Natural killer cell treated with Interleukin-12 subunit alpha and Interleukin-12 subunit beta and Interleukin-15 and Interleukin-18, amount 100 ng/mL, for 72 hours (primary cell): ENCODE measurements around the gene MSANTD2. TPM values are rescaled to one million over a fixed set of nuclear protein-coding genes. Genes with fewer than 3 reads are reported as not detected.

ENCODE experiments used
- ATAC-seq, 2 donors: fragments of 150-1000 bp; cut with Tn5 transposase in 1 of 2; sonication (Bioruptor Pico), chemical (Tn5 transposase) in 1 of 2; 2 replicates each; pipeline ENCODE4 v1.10.0; 2021
- DNase-seq: peaks from one replicate; pipeline ENCODE4 v3.0.0; 2022; ENCODE audit warnings: low spot score
- H3K27ac Mint-ChIP-seq, 2 donors: 1 replicate in 1 of 2; 2 replicates in 1 of 2; pipeline ENCODE4 v1.8.0; 2022; ENCODE audit warnings: mixed read lengths in 2 of 2, mild to moderate bottlenecking in 1 of 2, moderate library complexity in 1 of 2
- H3K27me3 Mint-ChIP-seq, 2 donors: 1 replicate in 1 of 2; 2 replicates in 1 of 2; pipeline ENCODE4 v1.8.0; 2022; ENCODE audit warnings: mixed read lengths in 2 of 2
- H3K36me3 Mint-ChIP-seq: one replicate; pipeline ENCODE4 v1.8.0; 2022; ENCODE audit warnings: mixed read lengths
- H3K4me1 Mint-ChIP-seq, 2 donors: 1 replicate in 1 of 2; 2 replicates in 1 of 2; pipeline ENCODE4 v1.8.0; 2022; ENCODE audit warnings: low read depth in 2 of 2, mixed read lengths in 2 of 2, mild to moderate bottlenecking in 1 of 2
- H3K4me3 Mint-ChIP-seq: one replicate; pipeline ENCODE4 v1.8.0; 2022; ENCODE audit warnings: mixed read lengths
- H3K9me3 Mint-ChIP-seq: 2 replicates; pipeline ENCODE4 v1.8.0; 2022; ENCODE audit warnings: mixed read lengths
- total RNA-seq, 2 donors: library from RNA; stranded (reverse); gene quantifications; one replicate each; pipeline ENCODE4 v1.2.3, GENCODE V29; 2022

MSANTD2 gene
- total RNA-seq, 2 donors from 2014 or later: 10.5 to 20.4 TPM

DNA sequence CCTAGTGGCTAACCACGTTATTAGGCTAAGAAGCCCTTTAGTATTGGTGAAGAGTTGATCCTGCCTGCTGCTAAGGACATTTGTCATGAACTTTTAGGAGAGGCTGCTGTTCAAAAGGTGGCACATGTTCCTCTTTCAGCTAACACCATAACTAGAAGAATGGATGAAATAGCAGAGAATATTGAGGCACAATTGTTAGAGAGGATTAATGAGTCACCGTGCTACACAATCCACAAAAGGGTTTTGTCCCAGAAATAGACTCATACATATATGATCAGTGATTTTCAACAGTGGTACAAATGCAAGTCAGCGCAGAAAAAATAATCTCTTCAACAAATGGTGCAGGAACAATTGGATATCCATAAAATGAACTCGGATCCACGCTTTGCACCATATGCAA lies 7.0 kb upstream of the MSANTD2 start:
- no peaks in the 10 kb centered on the region for H3K36me3 Mint-ChIP-seq
- H3K27ac Mint-ChIP-seq: no peak overlapping the region
- peaks cover 8 to 10% of the 10 kb centered on the region in 2 donors for H3K27me3 Mint-ChIP-seq
- DNase-seq (no peak), ATAC-seq (no peak)
- no peaks in the 10 kb centered on the region for H3K4me1 Mint-ChIP-seq
- no peaks in the 10 kb centered on the region for H3K9me3 Mint-ChIP-seq
- H3K4me3 Mint-ChIP-seq: no peak overlapping the region

DNA sequence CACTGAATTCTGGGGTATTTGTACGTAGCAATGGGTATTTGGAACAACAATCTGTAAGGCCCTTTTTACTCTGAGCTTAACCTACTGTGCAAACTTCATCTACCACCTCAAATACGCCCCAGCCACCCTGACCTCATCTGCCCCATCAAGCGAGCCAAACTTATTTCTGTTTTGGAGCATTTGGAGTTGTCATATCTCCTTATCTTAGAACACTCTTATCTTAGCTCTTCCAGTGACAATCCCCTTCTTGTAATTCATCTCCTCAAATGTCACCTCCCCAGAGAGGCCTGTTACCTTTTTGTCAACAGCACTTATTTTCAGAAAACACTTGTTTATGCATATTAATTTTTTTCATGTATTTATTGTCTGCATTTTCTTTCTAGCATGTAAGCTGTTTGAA lies 4.7 kb upstream of the MSANTD2 start:
- Mint-ChIP-seq H3K4me1 (peaks cover 0 to 8% of the 10 kb centered on the region in 2 donors), H3K27me3 (peaks cover 0 to 4% of the 10 kb centered on the region in 2 donors), H3K36me3 (no peaks in the 10 kb centered on the region), H3K4me3 (no peak overlapping the region), H3K9me3 (no peaks in the 10 kb centered on the region), H3K27ac (no peak overlapping the region)
- DNase-seq (no peak), ATAC-seq (no peak)

DNA sequence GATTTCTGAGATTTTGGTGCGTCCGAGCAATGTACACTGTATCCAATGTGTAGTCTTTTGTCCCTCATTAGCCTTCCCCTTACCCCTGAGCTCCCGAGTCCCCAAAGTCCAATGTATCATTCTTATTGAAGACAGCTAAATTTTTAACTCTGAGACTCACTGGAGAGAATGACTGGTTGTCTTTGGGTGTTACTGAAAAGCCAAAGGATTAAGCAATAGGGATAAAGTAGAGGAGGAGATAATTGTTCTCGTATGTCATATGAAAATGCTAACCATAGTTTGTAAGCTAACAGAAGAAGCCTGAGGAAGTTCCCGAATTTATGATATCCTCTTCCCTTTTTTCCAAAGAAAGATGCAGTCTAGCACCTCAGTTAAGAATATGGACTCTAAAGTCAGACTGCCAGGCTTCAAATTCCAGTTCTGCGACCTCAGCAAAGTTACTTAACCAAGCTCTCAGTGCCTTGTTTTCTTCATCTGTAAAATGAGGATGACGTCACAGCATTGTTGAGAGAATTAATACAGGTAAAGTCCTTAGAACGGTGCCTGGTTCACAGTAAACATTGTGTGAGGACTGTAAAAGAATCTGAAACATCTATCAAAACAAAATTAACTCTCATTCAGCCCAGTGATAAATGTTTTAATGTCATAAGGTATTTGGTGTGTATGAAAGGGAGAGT lies 1.6 kb upstream of the MSANTD2 start:
- Mint-ChIP-seq H3K4me1 (peaks cover 17 to 23% of the 10 kb centered on the region in 2 donors), H3K9me3 (no peaks in the 10 kb centered on the region), H3K4me3 (peak overlapping the region; percentile 76), H3K36me3 (no peaks in the 10 kb centered on the region), H3K27me3 (no peaks in the 10 kb centered on the region), H3K27ac (peak overlapping the region; percentile 80 to 92)
- ATAC-seq: no peak
- no peak for DNase-seq

DNA sequence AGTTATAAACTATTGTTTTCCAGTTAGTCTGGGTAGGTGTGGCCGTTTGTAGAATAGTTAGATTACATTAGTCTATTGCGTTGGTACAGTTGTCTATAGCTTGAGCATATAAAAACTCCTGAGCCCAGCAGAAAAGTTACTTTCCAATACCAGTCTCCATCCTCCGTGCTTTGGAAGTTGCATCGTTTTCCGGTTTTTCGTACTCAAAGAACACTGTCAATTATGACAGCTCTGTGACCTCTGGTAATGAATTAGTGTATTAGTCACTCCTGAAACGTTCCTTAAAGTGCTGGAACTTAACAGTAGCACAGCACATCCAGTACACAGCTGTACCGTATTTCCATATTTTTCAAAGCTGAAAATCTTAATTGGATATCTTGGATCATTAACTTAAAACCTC lies 808 bp upstream of the MSANTD2 start:
- no peak for ATAC-seq
- peaks cover 17 to 23% of the 10 kb centered on the region in 2 donors for H3K4me1 Mint-ChIP-seq

DNA sequence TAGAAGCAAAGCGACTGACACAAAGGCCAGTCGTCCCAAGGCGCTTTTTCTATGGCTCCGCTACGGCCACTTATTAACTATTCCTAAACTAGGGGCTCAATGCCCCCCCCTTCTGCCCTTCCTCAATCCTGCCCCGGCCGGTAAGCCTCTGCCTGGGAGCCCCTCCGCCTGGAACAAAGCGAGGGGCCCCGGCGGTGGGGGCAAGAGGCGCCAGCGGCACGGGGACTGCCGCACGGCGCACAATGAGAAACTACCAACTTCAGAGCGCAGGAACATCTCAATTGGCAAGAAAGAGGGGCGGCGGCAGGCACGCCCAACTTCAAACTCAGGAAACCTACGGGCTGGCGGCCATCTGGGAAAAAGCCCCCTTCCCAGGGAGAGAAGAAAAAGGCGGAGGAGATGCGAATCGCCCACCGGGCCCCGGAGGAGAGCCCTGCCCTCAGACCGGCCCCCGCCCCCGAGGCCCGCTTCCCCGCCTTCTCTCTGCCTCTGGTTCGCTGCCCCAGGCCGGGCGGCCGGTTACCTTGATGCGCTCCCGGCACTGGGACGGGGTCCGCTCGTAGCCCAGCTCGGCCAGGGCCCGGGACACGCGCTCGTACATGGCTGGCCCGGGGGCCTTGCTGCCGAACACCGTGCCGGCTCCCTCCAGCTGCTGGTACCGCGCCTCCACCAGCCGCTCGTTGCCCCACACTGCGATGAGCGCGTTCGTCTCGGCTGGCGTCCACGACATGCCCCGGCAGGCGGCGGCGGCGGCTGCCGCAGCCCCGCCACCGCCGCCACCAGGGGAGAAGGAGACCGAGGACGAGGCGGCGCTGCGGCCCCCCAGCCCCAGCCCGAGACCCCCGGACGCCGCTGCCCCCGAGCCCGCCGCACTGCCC lies 619 bp downstream of the MSANTD2 start:
- Mint-ChIP-seq H3K27ac (peak overlapping the region; percentile 76 to 91), H3K4me1 (peaks cover 17 to 23% of the 10 kb centered on the region in 2 donors), H3K4me3 (peak overlapping the region; percentile 93), H3K27me3 (no peaks in the 10 kb centered on the region), H3K9me3 (no peaks in the 10 kb centered on the region), H3K36me3 (no peaks in the 10 kb centered on the region)
- DNase-seq: no peak
- ATAC-seq: peak; percentile 64 to 69

More for the DNA sequence above, 808 bp upstream of the MSANTD2 start:
- DNase-seq: no peak
- no peaks in the 10 kb centered on the region for H3K36me3 Mint-ChIP-seq
- peak overlapping the region; percentile 76 for H3K4me3 Mint-ChIP-seq
- no peaks in the 10 kb centered on the region for H3K9me3 Mint-ChIP-seq
- H3K27me3 Mint-ChIP-seq: no peaks in the 10 kb centered on the region
- peak overlapping the region; percentile 80 to 92 for H3K27ac Mint-ChIP-seq

DNA sequence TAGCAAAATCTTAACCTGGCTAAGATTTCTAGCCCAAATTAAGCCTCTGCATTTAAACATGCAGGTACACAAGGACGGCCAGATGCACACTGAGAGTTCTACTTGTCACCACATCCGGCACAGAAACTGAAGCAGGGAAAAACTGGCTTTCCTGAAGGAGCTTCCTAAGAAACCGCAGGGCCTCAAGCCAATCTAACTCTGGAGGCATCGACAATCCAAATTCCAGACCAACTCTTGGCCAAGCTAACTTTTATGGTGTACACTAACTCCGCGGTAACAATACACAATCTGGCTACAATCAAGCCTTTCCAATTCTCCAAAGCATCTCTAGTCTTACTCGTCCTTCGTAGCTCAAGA lies 1.2 kb downstream of the MSANTD2 start:
- ATAC-seq (no peak), DNase-seq (no peak)
- peak overlapping the region; percentile 93 for H3K4me3 Mint-ChIP-seq
- peak overlapping the region; percentile 76 to 91 for H3K27ac Mint-ChIP-seq
- H3K9me3 Mint-ChIP-seq: no peaks in the 10 kb centered on the region
- peaks cover 17 to 23% of the 10 kb centered on the region in 2 donors for H3K4me1 Mint-ChIP-seq
- no peaks in the 10 kb centered on the region for H3K36me3 Mint-ChIP-seq
- no peaks in the 10 kb centered on the region for H3K27me3 Mint-ChIP-seq

DNA sequence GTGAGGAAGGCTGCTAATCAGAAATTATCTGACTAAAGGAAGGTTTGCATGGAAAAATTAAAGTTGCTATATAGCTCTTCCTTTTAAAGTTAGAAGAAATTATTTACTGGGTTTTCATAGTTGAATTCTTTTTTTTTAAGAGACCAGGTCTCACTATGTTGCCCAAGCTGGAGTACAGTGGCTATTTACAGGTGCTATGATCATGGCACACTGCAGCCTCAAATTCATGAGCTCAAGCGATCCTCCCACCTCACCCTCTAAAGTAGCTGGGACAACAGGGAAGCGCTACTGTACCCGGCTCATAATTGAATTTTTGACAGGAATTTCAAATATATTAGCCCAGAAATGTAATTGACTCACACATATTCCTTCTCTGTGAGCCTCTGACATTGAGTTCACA lies 3.9 kb downstream of the MSANTD2 start:
- Mint-ChIP-seq H3K27ac (no peak overlapping the region), H3K9me3 (no peaks in the 10 kb centered on the region), H3K4me3 (no peak overlapping the region), H3K4me1 (peaks cover 33 to 37% of the 10 kb centered on the region in 2 donors), H3K27me3 (no peaks in the 10 kb centered on the region), H3K36me3 (no peaks in the 10 kb centered on the region)
- DNase-seq (no peak), ATAC-seq (no peak)

DNA sequence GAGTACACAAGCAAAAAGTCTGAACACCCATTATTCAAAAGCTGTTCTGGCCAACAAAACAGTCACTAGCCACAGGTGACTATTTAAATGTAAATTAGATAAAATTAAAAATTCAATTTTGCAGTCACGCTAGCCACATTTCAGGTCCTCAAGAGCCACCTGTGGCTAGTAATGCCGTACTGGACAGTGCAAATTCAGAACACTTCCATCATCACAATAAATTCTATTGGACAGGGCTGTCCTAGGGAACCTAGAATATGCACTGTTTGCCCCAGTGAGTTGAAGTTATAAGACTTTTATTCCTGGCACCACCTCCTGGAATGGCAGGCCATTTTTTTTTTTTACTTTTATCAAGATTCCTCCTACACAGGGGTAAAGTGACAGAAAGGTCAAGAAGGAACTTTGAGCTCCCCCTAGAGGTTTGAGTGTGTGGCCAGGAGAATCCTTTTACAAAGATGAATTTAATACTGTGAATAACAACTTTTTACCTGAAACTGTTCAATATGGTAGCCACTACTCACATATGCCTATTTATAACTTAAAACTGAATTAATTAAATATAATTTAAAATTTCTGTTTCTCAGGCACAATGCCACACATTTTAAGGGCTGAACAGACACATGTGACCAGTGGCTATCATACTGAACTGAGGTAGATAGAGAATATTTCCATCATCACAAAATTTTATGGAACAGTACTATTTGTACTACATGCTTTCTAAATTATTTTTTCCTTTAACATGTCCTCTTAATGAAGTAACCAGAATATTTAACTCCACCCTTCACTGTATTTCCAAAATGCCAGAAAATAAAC lies 6.5 kb downstream of the MSANTD2 start:
- ATAC-seq: peak in 1 of 2 donors; percentile 52
- no peaks in the 10 kb centered on the region for H3K36me3 Mint-ChIP-seq
- peak; percentile 67 for DNase-seq
- no peaks in the 10 kb centered on the region for H3K9me3 Mint-ChIP-seq
- H3K27ac Mint-ChIP-seq: no peak overlapping the region
- H3K27me3 Mint-ChIP-seq: no peaks in the 10 kb centered on the region
- peaks cover 35 to 40% of the 10 kb centered on the region in 2 donors for H3K4me1 Mint-ChIP-seq
- H3K4me3 Mint-ChIP-seq: no peak overlapping the region

DNA sequence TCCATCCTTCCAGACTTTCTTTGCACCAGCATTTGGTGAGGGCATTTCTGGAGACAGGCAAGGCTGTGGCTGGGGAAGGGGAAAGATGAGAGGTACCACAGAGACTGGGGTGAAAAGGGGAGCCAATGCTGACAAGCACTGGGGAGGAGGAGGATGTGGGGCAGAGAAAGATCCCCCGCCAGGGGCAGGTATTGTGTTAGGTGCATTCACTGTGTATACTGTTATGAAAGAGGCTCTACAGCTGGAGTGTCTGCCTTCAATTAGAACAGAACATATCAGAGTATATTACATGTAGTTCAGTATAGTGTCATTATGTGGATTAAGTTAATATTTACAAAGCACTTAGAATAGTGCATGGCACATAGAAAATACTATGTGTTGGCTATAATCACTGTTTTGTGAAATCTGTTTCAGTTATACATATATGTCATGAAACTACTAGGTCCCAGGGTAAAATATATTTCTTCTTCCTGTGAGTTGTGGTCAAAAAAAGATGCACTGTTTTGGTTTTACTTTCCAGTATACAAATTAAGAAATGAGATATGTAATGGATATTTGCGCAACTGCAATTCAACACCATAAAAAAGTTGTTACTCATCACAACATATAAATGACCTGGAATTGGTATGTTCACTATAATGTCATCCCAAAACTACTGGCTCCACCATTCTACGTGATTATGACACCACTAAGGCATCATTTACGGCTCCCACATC lies 8.4 kb downstream of the MSANTD2 start:
- Mint-ChIP-seq H3K4me1 (peaks cover 26 to 32% of the 10 kb centered on the region in 2 donors), H3K36me3 (no peaks in the 10 kb centered on the region), H3K27me3 (no peaks in the 10 kb centered on the region), H3K4me3 (peak overlapping the region; percentile 18), H3K27ac (peak overlapping the region; percentile 53 to 85), H3K9me3 (no peaks in the 10 kb centered on the region)
- ATAC-seq (peak; percentile 81 to 91), DNase-seq (no peak)

DNA sequence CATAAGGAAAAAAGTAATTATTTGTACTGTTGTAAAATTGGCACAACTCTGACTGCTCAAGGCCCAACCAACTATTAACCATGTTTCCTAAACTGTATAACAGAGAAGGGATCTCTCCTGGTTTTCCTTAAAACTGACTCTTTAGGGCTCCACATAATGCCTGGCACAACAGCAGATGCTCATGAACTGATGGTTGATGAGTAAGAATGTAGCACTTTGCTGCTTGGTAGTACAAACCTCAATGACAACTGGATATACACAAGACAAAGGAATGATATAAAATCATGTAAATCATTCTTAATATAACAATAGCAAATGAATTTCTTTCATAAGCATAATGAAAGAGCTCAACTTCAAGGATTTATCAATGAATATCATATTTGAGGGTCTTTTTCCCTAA lies 11.7 kb downstream of the MSANTD2 start:
- no peak for ATAC-seq
- no peak for DNase-seq
- Mint-ChIP-seq H3K27me3 (no peaks in the 10 kb centered on the region), H3K4me1 (peaks cover 26 to 34% of the 10 kb centered on the region in 2 donors), H3K36me3 (no peaks in the 10 kb centered on the region), H3K9me3 (no peaks in the 10 kb centered on the region), H3K27ac (no peak overlapping the region), H3K4me3 (no peak overlapping the region)

DNA sequence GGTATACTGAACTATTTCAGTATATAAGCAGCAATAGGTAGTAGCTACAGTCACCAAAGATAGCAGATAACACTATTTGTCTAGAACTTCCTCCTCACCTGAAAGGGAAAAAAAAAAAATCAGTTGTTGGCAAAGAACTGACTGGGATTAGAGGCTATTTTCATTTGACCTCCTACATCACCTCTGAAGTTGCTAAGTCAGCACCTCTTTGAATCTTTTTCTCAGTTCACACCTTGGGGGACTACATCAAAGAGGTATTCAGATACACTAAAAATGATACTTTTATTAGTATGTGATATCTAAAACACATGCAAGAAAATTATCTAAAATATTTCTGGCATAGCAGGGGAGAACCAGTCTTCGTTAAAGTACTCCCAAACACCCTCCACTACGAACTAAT lies 16.2 kb downstream of the MSANTD2 start:
- ATAC-seq: no peak
- Mint-ChIP-seq H3K4me1 (peaks cover 1 to 2% of the 10 kb centered on the region in 2 donors), H3K36me3 (no peaks in the 10 kb centered on the region), H3K9me3 (no peaks in the 10 kb centered on the region), H3K27ac (no peak overlapping the region), H3K4me3 (no peak overlapping the region), H3K27me3 (no peaks in the 10 kb centered on the region)
- no peak for DNase-seq

DNA sequence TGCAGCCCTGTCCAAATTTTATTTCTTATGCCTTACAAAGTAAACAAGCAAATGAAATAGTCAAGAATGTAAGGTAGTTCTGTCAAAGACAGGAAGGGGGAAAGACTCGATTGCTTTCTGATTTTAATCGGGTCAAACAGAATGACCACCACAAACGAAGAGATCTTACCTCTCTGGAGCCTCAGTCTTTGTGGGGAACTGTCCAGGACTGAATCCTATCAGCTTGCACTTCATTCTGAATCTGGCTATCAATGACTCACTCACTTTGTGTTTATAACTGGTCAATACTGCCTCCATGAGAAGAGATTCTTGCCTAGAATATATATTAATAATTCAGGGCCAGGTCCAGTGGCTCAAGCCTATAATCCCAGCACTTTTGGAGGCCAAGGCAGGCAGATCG lies 17.2 kb downstream of the MSANTD2 start:
- Mint-ChIP-seq H3K27me3 (no peaks in the 10 kb centered on the region), H3K36me3 (peaks cover 8% of the 10 kb centered on the region), H3K9me3 (no peaks in the 10 kb centered on the region), H3K27ac (no peak overlapping the region), H3K4me1 (peaks cover 8 to 10% of the 10 kb centered on the region in 2 donors), H3K4me3 (no peak overlapping the region)
- no peak for DNase-seq
- no peak for ATAC-seq

DNA sequence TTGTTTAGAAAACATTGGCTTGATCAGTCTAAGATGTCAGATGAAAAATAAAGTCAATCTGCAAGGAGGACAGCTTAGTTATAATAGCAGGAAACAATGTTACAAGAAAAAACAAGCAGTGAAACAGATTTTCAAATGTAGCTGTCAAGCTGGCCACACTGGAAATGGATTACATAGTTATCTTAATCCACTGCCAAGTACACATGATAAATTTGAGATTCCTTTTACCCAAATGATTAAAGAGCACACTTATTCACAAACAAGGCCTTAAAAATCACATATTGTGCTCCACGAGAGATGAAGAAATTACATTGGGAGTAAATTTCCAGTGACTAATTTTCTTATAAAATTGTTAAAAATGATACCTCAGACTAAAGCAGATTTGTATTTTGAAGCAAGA lies 20.6 kb downstream of the MSANTD2 start:
- no peak overlapping the region for H3K4me3 Mint-ChIP-seq
- H3K27me3 Mint-ChIP-seq: no peaks in the 10 kb centered on the region
- no peak for DNase-seq
- peaks cover 19 to 24% of the 10 kb centered on the region in 2 donors for H3K4me1 Mint-ChIP-seq
- peaks cover 14% of the 10 kb centered on the region for H3K36me3 Mint-ChIP-seq
- no peak for ATAC-seq
- H3K9me3 Mint-ChIP-seq: no peaks in the 10 kb centered on the region
- no peak overlapping the region for H3K27ac Mint-ChIP-seq
